ENCODE results near the gene PLXDC2. TPM values are rescaled to one million over a fixed set of nuclear protein-coding genes. Genes with fewer than 3 reads are reported as not detected.

The PLXDC2 gene
- total and polyA plus RNA-seq, 10 of the 15 experiments (the other 5 are each of a cell fraction or from before 2014, with no cell fraction given) = 0.05 to 1.8 (median 0.14) TPM; not detected in 2

DNA sequence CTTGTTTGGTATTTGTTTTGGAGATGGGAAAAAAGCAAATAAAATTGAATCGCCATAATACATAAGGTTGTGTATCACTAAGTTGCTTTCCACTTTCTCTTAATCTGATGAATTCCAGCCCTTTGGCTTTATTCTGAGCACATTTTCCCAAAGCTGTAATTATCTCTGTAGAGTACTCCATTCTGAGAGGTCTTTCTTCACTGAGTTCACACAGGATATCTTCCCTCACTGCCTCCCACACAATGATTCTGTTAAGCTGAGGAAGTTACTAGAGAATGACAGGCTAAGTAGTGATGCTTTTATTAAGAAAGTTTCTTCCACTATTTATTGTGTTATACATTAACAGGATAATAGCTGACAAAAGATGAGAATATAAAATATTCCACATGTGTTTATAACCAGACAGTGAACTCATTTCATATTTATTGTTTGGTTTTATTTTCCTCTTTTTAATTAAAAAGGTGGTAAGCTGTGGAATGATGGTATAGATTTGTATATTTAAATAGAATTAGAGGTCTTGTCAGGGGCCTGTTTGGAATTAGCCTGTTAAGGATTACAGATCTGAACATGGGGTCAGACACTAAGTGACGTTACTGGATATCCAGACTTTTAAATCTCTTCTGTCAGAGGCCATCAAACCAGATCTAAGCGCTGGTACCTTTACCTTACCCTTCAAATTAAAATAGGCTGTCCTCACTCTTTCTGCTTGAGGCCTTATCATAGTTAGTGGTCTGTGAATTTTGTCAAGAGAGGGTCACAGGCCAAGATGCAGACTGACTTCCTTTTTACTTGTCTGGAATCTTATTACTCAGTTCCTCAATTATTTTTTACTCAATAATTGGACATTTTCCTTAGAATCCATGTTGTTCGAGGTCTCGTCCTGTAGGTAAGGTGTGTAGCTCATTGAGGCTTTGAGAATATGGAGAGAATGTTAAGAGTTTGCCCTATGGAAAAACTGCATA lies 8.4 kb downstream of the PLXDC2 start (continued):
- TF ChIP-seq, protein P1, sequence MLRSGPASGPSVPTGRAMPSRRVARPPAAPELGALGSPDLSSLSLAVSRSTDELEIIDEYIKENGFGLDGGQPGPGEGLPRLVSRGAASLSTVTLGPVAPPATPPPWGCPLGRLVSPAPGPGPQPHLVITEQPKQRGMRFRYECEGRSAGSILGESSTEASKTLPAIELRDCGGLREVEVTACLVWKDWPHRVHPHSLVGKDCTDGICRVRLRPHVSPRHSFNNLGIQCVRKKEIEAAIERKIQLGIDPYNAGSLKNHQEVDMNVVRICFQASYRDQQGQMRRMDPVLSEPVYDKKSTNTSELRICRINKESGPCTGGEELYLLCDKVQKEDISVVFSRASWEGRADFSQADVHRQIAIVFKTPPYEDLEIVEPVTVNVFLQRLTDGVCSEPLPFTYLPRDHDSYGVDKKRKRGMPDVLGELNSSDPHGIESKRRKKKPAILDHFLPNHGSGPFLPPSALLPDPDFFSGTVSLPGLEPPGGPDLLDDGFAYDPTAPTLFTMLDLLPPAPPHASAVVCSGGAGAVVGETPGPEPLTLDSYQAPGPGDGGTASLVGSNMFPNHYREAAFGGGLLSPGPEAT (IDR thresholded peaks at IDR 0.05; ENCODE audit: low read depth) = no peak
- TF ChIP-seq ZNF217 (IDR thresholded peaks at IDR 0.05) (no peak), KDM1A (IDR thresholded peaks at IDR 0.05; ENCODE audit: borderline replicate concordance) (no peak), CEBPB (IDR thresholded peaks at IDR 0.05; ENCODE audit: borderline replicate concordance in 1 of 2, low read depth in 2 of 2, low read length in 2 of 2) (no peak), EP300 (IDR thresholded peaks at IDR 0.05; ENCODE audit: borderline replicate concordance in 1 of 2, control insufficient read depth in 1 of 2, low read depth in 2 of 2, low read length in 2 of 2) (no peak)

DNA sequence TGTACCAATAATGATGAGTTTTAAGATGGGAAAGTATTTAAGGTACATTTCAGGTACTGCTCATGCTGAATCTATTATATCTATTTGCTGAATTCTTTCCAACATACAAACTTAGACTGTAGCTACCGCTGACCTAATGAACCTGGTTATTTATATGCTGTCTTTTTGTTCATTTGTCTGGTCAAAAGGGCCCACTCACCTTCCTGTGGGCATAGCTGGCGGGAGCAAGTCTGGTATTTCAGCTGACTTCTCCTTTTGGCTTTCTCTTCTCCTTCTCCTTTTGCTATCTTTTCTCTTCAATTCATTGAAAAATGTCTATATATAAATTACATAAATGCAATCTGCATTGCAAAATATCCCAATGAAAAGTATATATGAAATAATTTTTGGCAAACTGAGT lies 9.5 kb downstream of the PLXDC2 start:
- RAD21 ChIA-PET (ENCODE audit: unreplicated experiment) = no interaction called here
- DNase-seq (ENCODE audit: low read depth, low spot score) (no peak), FAIRE-seq (no peak), ATAC-seq (no peak)
- Histone ChIP-seq H4K20me1 (ENCODE audit: control insufficient read depth, insufficient read depth) (no peaks in the 10 kb centered on the region), H3K4me2 (ENCODE audit: control insufficient read depth, insufficient read depth) (no peak overlapping the region), H3K4me3 (no peak overlapping the region), H3K79me2 (ENCODE audit: control insufficient read depth, insufficient read depth, low read length) (no peaks in the 10 kb centered on the region), H3K4me1 (ENCODE audit: control insufficient read depth, insufficient read depth, low read length) (no peaks in the 10 kb centered on the region), H3K9ac (ENCODE audit: control insufficient read depth, insufficient read depth, low read length) (no peak overlapping the region), H3K27me3 (replicated peaks in 1 of 2; ENCODE audit: control insufficient read depth in 2 of 2, insufficient read depth in 2 of 2, low read length in 1 of 2) (no peaks in the 10 kb centered on the region), H3K36me3 (ENCODE audit: control insufficient read depth in 2 of 2, insufficient read depth in 2 of 2, low read length in 1 of 2) (no peaks in the 10 kb centered on the region), H3K9me3 (replicated peaks; ENCODE audit: control insufficient read depth, insufficient read depth, low read length) (no peaks in the 10 kb centered on the region), H2AFZ (ENCODE audit: control insufficient read depth, low read depth, low read length) (no peak overlapping the region), H3K27ac (ENCODE audit: control insufficient read depth, insufficient read depth) (no peak overlapping the region)
- TF ChIP-seq BRCA1 (IDR thresholded peaks at IDR 0.05; ENCODE audit: low read depth, low read length) (no peak), WRNIP1 (IDR thresholded peaks at IDR 0.05; ENCODE audit: borderline replicate concordance, low read depth, low read length) (no peak), EP300 (IDR thresholded peaks at IDR 0.05; ENCODE audit: borderline replicate concordance in 1 of 2, control insufficient read depth in 1 of 2, low read depth in 2 of 2, low read length in 2 of 2) (no peak), KAT2A (conservative IDR thresholded peaks at IDR 0.05; ENCODE audit: control insufficient read depth, low read depth, low read length) (no peak), MXI1 (IDR thresholded peaks at IDR 0.05; ENCODE audit: low read depth, low read length) (no peak), EED (IDR thresholded peaks at IDR 0.05; ENCODE audit: low read depth) (no peak), TARDBP (IDR thresholded peaks at IDR 0.05; ENCODE audit: borderline replicate concordance) (no peak), CBFB (IDR thresholded peaks at IDR 0.05; ENCODE audit: low read depth) (no peak), JUNB (IDR thresholded peaks at IDR 0.05) (no peak), RB1 (IDR thresholded peaks at IDR 0.05; ENCODE audit: borderline replicate concordance) (no peak), SMAD5 (IDR thresholded peaks at IDR 0.05; ENCODE audit: low read depth) (no peak)
- TF ChIP-seq, protein P2, sequence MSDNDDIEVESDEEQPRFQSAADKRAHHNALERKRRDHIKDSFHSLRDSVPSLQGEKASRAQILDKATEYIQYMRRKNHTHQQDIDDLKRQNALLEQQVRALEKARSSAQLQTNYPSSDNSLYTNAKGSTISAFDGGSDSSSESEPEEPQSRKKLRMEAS (IDR thresholded peaks at IDR 0.05; ENCODE audit: low read depth, low read length) = no peak
- WGBS (ENCODE audit: insufficient coverage, insufficient replicate concordance, low lambda C conversion rate, missing lambda C conversion rate) = 0% methylated on average over 2 of the region's 2 CpGs
- SMC1A ChIA-PET (ENCODE audit: uncharacterized antibody, unreplicated experiment) = interaction anchor here (1.1 kb wide), 1 partner anchor 11 kb away, joined by 4 read pairs; no protein-coding TSS in a partner anchor
- no TSS peak for BruUV-seq (replicated peaks)
- CTCF ChIA-PET = no interaction called here
- POLR2A ChIA-PET = no interaction called here
- in situ Hi-C loops (cut with MboI) = no loop called here
- intact Hi-C loops (cut with micrococcal nuclease; ENCODE audit: unreplicated experiment) = no loop called here
